Adipocyte (in vitro differentiated cells): ENCODE results near the gene NDUFAF8.

Experiments
- DNase-seq: peaks from one replicate; pipeline ENCODE4 v3.0.0-alpha.2; 2015; ENCODE audit warnings: low read depth
- H3K27me3 ChIP-seq: replicated peaks from 2 replicates; pipeline ENCODE4 v1.7.0; 2013; ENCODE audit warnings: mild to moderate bottlenecking, low read length, moderate library complexity; ENCODE audit not compliant: control insufficient read depth, insufficient read depth
- H3K36me3 ChIP-seq: 2 replicates; pipeline ENCODE4 v1.7.0; 2013; ENCODE audit warnings: low read length, mild to moderate bottlenecking, moderate library complexity; ENCODE audit not compliant: control insufficient read depth, insufficient read depth, severe bottlenecking
- H3K4me1 ChIP-seq: 2 replicates; pipeline ENCODE4 v1.7.0; 2013; ENCODE audit warnings: mild to moderate bottlenecking, low read length, moderate library complexity; ENCODE audit not compliant: control insufficient read depth, insufficient read depth
- H3K4me3 ChIP-seq: 2 replicates; pipeline ENCODE4 v1.7.0; 2013; ENCODE audit warnings: mild to moderate bottlenecking, low read length, moderate library complexity
- H3K9ac ChIP-seq: 2 replicates; pipeline ENCODE4 v1.7.0; 2013; ENCODE audit warnings: mild to moderate bottlenecking, low read length, moderate library complexity
- H3K9me3 ChIP-seq: 2 replicates; pipeline ENCODE4 v1.7.0; 2013; ENCODE audit warnings: mild to moderate bottlenecking, low read length, moderate library complexity; ENCODE audit not compliant: control insufficient read depth

Gene NDUFAF8

DNA sequence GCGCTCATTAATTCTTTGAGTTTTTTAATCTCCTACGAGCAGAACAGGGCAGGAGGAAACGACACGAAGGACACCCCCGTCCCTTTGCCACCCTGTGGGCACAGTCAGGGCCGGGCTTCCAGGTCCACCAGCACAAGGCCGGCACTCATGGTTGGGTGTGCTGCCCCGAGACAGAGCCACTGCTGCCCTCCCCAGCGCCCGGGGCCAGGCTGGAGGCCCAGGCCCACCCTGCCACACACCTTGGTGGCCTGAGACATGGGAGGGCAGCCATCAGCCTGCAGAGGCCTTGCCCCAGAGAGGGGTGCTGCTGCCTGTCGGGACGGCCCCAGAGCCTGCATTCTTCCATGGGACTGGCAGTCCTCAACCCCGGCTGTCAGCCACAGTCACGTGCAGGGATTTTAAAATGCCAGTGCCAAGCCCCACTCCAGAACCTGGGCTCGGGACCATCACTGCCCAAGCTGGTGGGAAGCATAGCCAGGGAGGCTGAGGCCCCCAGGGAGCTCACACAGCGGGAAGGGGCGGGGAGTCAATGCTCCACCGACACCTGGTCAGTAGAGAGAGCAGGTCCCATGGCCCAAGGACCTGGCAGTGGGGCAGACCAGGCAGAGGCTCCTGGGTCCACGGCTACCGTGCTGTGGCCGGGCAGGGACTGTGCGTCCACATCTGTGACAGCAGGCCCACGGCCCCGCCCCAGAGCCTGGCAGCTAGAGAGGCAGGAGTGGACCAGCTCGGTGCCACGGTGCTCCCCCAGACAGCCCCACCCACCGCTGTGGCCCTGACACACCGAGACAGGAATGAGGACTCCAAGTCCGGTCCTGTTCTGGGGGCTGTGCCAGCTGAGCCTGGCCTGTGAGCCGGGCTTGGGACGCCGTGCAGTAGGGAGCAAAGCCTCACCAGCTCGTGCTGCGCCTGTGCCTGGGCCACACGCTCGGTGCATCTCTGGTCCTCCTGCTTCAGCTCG is 43.9 kb upstream of the NDUFAF8 start:
- H3K27me3 ChIP-seq, result no peaks in the 10 kb centered on the region
- H3K36me3 ChIP-seq, result no peaks in the 10 kb centered on the region
- no peak for DNase-seq

DNA sequence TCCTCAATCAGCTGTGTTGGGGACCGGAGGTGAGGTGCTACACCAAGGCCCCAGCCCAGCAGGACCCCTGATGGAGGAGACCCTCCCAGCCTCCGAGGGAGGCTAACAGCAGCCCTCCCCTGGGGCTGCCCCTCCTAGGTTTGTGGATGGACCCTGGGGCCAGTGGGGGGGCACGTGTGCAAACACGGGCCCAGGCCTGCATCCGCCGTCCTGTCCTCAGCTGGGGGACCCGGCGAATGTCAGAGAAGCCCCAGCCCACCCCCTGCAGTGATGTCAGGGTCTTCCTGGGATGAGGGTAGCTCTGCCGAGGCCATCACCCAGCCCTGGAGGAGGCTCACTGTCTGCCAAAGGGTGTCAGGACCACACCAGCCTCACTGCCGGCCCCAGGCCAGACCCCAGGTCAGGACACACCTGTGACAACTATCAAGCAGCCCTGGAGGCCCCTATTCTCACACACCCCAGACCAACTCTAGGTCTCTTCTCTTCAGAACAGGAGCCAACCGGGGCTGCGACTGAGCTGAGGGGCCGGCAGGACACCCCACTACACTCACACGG is 43.1 kb upstream of the NDUFAF8 start:
- no peak for DNase-seq
- no peaks in the 10 kb centered on the region for H3K36me3 ChIP-seq

More for the DNA sequence above, 43.9 kb upstream of the NDUFAF8 start:
- Histone ChIP-seq H3K9me3 (no peaks in the 10 kb centered on the region), H3K4me3 (no peak overlapping the region), H3K4me1 (no peaks in the 10 kb centered on the region), H3K9ac (no peak overlapping the region)

DNA sequence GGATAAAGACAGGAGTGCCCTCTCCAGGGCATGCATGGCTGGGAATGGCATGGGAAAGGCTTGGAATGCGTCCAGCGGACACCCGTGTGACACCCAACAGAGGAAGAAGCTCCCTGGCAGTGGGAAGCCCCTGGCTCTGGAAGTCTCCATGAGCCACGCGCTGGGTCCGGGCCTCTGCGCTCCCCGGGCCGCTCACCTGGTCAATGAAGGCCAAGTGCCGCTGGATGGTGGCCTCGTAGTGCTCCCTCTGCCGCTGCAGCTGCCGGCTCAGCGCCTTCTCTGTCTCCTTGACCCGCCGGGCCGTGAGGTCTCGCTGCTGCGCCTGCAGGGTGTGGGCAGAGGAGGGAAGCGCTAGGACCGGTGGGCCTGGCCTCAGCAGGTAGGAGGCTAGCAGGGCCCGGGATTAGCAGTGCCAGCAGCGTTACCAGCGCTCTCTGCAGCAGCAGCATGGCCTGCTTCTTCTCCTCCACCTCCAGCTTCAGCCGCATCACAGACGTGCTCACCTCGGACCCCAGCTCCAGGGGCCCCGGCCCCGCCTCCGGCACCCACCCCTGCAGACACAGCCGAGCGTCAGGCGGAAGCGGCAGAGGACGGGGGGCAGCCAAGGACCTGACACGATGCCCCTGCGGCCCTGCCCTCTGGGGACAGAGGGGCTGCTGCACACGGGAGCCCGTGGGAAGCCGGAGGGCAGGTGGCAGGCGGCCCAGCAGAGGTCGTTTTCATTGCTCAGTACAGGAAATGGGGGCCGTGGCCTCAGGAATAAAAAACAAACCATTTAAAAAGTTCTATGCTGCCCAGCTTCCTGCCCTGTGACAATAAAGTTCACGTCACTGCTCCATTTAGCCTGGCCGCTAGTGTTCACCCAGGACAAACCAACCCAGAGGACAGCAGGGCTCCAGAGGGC is 42.4 kb upstream of the NDUFAF8 start:
- H3K9ac ChIP-seq, result no peak overlapping the region
- no peak for DNase-seq
- no peaks in the 10 kb centered on the region for H3K36me3 ChIP-seq
- no peaks in the 10 kb centered on the region for H3K9me3 ChIP-seq
- H3K27me3 ChIP-seq, result no peaks in the 10 kb centered on the region
- no peaks in the 10 kb centered on the region for H3K4me1 ChIP-seq
- no peak overlapping the region for H3K4me3 ChIP-seq

More for the DNA sequence above, 43.1 kb upstream of the NDUFAF8 start:
- Histone ChIP-seq H3K9ac (no peak overlapping the region), H3K27me3 (no peaks in the 10 kb centered on the region), H3K9me3 (no peaks in the 10 kb centered on the region), H3K4me3 (no peak overlapping the region), H3K4me1 (no peaks in the 10 kb centered on the region)

DNA sequence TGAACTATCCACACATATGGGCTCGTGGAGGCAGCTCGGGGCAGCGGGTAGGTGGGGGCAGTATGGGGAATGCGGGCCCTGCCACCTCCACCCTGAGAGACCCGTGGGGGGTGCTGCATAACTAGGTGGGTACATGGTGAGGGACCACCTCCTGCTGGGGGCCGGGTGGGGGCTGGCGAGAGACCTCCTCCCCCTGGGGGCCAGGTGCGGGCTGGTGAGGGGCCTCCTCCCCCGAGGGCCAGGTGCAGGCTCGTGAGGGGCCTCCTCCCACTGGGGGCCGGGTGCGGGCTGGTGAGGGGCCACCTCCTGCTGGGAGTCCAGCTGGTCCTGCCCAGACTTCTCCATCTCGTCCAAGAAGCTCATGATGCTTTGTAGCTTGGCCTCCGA is 41.7 kb upstream of the NDUFAF8 start:
- Histone ChIP-seq H3K9me3 (no peaks in the 10 kb centered on the region), H3K36me3 (no peaks in the 10 kb centered on the region), H3K27me3 (no peaks in the 10 kb centered on the region), H3K4me1 (no peaks in the 10 kb centered on the region), H3K9ac (no peak overlapping the region), H3K4me3 (no peak overlapping the region)
- DNase-seq, result no peak

DNA sequence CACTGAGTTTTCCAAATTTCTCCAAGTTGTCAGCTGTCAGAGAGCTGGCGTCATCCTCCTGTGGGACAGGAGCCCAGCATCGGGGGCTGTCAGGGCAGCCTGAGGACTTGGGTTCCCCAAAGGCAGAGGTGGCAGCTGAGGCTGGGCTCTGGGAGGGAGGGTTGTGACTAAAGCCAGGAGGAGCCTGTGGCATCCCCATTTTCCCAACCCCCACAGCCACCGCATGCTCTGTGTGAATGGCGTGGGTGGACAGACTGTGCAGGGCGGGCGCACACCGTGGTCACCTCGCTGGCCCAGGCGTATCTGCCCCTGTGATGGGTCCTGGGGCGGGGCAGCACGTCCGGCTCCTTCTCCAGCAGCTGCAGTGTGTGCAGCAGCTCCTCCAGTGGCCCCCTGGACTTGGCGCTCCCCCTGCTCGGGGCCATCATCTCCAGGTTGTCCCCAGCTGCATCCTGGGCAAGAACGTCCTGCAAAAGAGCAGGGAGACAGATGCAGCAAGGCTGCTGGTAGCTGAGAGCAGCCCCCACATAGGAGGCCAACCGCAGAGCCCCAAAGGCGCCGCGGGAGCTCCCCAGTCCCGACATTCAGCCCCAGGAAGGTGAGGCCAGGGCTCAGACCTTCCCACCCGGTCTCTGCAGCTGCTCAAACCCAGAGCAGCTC is 41.2 kb upstream of the NDUFAF8 start:
- H3K27me3 ChIP-seq, result no peaks in the 10 kb centered on the region
- no peak for DNase-seq
- H3K9ac ChIP-seq, result no peak overlapping the region
- H3K4me3 ChIP-seq, result no peak overlapping the region
- no peaks in the 10 kb centered on the region for H3K9me3 ChIP-seq
- H3K4me1 ChIP-seq, result no peaks in the 10 kb centered on the region
- H3K36me3 ChIP-seq, result no peaks in the 10 kb centered on the region

DNA sequence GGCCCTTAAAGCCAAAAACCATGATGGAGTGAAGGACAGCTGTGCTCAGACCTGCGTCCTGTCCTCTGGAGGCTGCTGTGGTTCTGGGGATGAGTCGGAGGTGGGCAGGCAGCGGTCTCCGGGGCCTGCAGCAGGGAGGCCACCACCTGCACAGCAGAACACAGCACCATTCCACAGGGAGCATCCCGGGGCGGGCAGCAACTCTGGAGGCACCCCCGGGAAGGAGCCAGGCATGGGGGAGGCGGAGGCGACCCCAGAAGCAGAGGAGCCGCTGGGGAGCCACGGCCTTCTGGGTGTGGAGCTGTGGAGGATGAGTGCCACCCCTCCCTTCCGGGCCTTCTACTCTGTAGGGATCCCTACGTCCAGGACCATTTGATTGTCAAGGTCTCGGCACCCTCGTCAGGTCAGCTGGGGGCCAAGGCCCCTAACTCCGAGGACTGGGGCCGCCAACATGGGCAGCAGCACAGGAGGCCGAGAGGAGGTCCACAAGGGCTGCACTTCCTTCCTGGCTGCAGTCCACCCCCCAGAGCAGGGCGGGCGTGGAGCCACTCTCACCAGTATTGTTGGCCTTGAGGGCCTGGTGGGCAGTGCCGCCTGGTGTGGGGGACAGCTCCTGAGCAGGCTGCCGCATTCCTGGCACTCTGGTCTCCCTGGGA is 40.2 kb upstream of the NDUFAF8 start:
- Histone ChIP-seq H3K27me3 (no peaks in the 10 kb centered on the region), H3K4me1 (no peaks in the 10 kb centered on the region), H3K36me3 (no peaks in the 10 kb centered on the region), H3K9ac (no peak overlapping the region), H3K9me3 (no peaks in the 10 kb centered on the region), H3K4me3 (no peak overlapping the region)
- DNase-seq, result no peak

DNA sequence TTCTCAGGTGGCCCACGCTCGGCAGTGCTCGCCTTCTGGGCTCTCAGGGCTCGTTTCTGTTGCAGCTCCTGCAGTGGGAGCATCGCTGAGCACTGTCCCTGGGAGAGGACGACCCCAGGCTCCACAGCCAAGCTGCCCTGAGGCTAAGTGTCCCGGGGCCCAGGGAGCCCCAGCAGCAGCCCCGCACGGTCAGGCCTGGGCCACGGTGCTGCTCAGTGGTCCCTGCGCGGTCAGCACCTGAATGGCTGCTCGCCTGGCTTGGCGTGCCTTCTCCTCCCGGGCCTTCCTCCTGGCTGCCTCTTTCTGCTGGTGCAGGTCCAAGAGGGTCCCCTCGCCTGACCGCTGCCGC is 39.7 kb upstream of the NDUFAF8 start:
- H3K9me3 ChIP-seq, result no peaks in the 10 kb centered on the region
- H3K36me3 ChIP-seq, result no peaks in the 10 kb centered on the region
- no peak overlapping the region for H3K9ac ChIP-seq
- no peak for DNase-seq
- no peaks in the 10 kb centered on the region for H3K27me3 ChIP-seq
- no peaks in the 10 kb centered on the region for H3K4me1 ChIP-seq
- no peak overlapping the region for H3K4me3 ChIP-seq

DNA sequence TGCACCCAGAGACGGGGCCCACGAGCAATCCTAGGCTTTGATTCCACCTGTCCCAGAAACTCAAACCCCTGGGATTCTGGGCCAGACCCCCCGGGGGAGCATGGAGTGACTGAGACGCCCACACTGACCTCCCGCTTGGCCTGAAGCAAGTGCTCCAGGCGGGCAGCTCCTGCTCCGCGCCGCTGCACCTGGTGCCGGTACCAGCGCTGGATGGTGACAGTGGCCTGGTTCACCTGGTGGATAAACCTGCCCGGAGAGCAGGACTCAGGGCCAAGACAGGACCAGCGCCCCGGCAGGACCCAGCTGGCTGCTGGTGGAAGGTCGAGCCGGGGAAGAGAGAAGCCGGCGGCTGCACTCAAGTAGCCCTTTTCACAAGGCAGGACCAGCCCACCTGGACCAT is 38.9 kb upstream of the NDUFAF8 start:
- Histone ChIP-seq H3K36me3 (no peaks in the 10 kb centered on the region), H3K4me3 (no peak overlapping the region), H3K4me1 (no peaks in the 10 kb centered on the region), H3K9ac (no peak overlapping the region), H3K9me3 (no peaks in the 10 kb centered on the region), H3K27me3 (no peaks in the 10 kb centered on the region)
- DNase-seq, result no peak

DNA sequence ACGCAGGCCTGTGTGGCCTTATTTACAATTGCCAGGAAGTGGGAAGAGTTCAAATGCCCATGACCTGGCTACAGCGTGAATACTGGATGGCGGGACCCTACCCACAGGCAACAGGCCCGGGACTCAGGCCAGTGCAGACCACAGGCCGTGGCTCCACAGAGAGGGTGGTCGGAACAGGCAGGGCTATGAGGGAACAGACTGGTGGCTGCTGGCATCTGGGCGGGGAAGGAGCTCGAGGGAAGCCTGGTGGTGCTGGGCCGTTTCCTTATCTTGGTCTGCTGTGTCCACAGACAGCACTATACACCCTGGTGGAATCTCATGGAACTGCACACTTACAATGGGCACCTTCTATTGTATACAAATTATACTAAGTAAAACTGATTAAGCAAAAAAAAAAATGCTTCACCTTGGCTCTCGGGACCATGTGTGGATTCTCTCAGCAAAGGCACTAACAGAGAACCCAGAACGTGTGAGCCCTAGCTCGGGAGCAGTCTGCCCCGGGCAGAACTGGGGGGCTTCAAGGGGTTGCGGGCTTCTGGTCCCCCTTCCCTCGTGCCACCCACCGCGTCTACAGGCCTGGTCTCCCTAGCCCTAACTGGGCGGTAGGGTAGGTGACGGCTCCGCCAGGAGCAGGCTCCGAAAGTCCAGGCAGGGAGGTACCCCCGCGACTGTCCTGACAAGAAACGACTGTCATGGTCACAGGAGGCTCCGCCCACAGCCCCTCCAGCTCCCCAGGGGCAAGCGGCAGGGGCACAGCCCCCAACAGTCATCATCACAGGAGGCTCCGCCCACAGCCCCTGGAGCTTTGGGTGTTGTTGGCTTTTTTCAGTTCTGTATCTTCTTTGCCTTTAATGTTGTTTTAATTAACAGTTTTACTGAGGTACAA is 38.2 kb upstream of the NDUFAF8 start:
- Histone ChIP-seq H3K36me3 (no peaks in the 10 kb centered on the region), H3K4me1 (no peaks in the 10 kb centered on the region), H3K9ac (no peak overlapping the region), H3K27me3 (no peaks in the 10 kb centered on the region), H3K4me3 (no peak overlapping the region), H3K9me3 (no peaks in the 10 kb centered on the region)
- DNase-seq, result peak; percentile 86

DNA sequence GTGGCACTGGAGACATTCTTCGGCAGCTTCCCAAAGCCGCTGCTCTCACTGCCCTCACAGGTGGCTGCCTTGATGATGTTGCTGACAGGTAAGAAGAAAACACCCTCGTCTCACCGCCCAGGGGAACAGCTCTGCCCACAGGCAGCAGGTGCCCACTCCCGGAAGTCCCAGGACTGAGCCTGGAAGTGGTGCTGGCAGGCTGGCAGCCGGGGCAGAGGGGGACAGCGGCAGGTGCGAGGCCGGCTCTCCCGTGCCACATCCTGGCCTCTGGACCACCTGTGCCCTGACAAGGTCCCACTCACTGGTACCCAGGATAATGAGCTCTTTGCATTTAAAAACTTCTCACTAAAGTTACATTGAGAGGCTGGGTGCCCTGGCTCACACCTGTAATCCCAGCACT is 36.8 kb upstream of the NDUFAF8 start:
- Histone ChIP-seq H3K4me3 (no peak overlapping the region), H3K9me3 (no peaks in the 10 kb centered on the region), H3K36me3 (no peaks in the 10 kb centered on the region), H3K27me3 (no peaks in the 10 kb centered on the region), H3K4me1 (no peaks in the 10 kb centered on the region), H3K9ac (no peak overlapping the region)
- no peak for DNase-seq
